HEK293 (cell line): ENCODE measurements around the gene ESPNL.

Experiments used
- CTCF ChIA-PET: fragments of 350-600 bp; formaldehyde crosslinking; extraction: SDS; loops from one replicate; lab custom pipeline; 2021; ENCODE audit warnings: antibody characterized with exemption; lab: Yijun Ruan, JAX
- POLR2A ChIA-PET: fragments of 300-600 bp; formaldehyde crosslinking; extraction: SDS; loops from one replicate; lab custom pipeline; 2020; ENCODE audit warnings: antibody characterized with exemption, inconsistent platforms; lab: Yijun Ruan, JAX
- H3K27ac ChIP-seq: fragments of 200-500 bp; sonication (Bioruptor generic); 2 replicates; pipeline ENCODE4 v1.5.1; 2014; ENCODE audit warnings: low read depth, low read length, control low read depth, inconsistent platforms; ENCODE audit errors: extremely low read depth
- H3K36me3 ChIP-seq, 2 experiments: fragments of 200-500 bp in 1 of 2; sonication (Bioruptor generic) in 1 of 2; 1 replicate in 1 of 2; 2 replicates in 1 of 2; pipeline ENCODE4 v1.5.1; 2014 to 2017; ENCODE audit warnings: inconsistent platforms in 2 of 2, low read length in 2 of 2; ENCODE audit not compliant: control insufficient read depth in 2 of 2, insufficient read depth in 1 of 2
- H3K4me1 ChIP-seq: fragments of 200-500 bp; sonication (Bioruptor generic); 2 replicates; pipeline ENCODE4 v1.5.1; 2014; ENCODE audit warnings: mild to moderate bottlenecking, low read length, inconsistent platforms; ENCODE audit not compliant: control insufficient read depth, insufficient read depth
- H3K4me3 ChIP-seq: 2 replicates; pipeline ENCODE4 v1.5.1; 2011; ENCODE audit warnings: low read depth, mild to moderate bottlenecking, control low read depth, low read length, moderate library complexity
- H3K9me3 ChIP-seq: fragments of 200-500 bp; sonication (Bioruptor generic); 2 replicates; pipeline ENCODE4 v1.5.1; 2014; ENCODE audit warnings: low read depth, low read length, inconsistent platforms; ENCODE audit not compliant: control insufficient read depth, insufficient read depth
- BCL11B ChIP-seq: fragments of 450-650 bp; formaldehyde crosslinking; IDR thresholded peaks from 2 replicates; pipeline ENCODE4 v1.5.1; 2016; ENCODE audit warnings: low read depth, missing biosample characterization, missing genetic modification characterization
- EGR2 ChIP-seq: fragments of 450-650 bp; formaldehyde crosslinking; IDR thresholded peaks from 2 replicates; pipeline ENCODE4 v1.5.1; 2016; ENCODE audit warnings: low read depth, missing biosample characterization, missing genetic modification characterization
- GLI4 ChIP-seq: fragments of 450-650 bp; formaldehyde crosslinking; IDR thresholded peaks from 2 replicates; pipeline ENCODE4 v1.5.1; 2016; ENCODE audit warnings: missing biosample characterization, missing genetic modification characterization
- GLIS1 ChIP-seq: fragments of 450-650 bp; formaldehyde crosslinking; IDR thresholded peaks from 2 replicates; pipeline ENCODE4 v1.5.1; 2016; ENCODE audit warnings: missing biosample characterization, missing genetic modification characterization
- HOXA7 ChIP-seq: sonication (generic); formaldehyde crosslinking; IDR thresholded peaks from 2 replicates; pipeline ENCODE4 v1.8.1; 2022; ENCODE audit warnings: missing genetic modification reagents, borderline replicate concordance
- KLF16 ChIP-seq: fragments of 450-650 bp; formaldehyde crosslinking; IDR thresholded peaks from 2 replicates; pipeline ENCODE4 v1.5.1; 2017; ENCODE audit warnings: missing biosample characterization, missing genetic modification characterization
- SCRT1 ChIP-seq: fragments of 450-650 bp; formaldehyde crosslinking; IDR thresholded peaks from 2 replicates; pipeline ENCODE4 v1.5.1; 2016; ENCODE audit warnings: missing biosample characterization, missing genetic modification characterization, borderline replicate concordance
- SCRT2 ChIP-seq: fragments of 450-650 bp; formaldehyde crosslinking; IDR thresholded peaks from 2 replicates; pipeline ENCODE4 v1.5.1; 2016; ENCODE audit warnings: missing biosample characterization, missing genetic modification characterization
- WT1 ChIP-seq: fragments of 450-650 bp; formaldehyde crosslinking; IDR thresholded peaks from 2 replicates; pipeline ENCODE4 v1.5.1; 2016; ENCODE audit warnings: missing biosample characterization, missing genetic modification characterization
- YY1 ChIP-seq: fragments of 450-650 bp; formaldehyde crosslinking; IDR thresholded peaks from 2 replicates; pipeline ENCODE4 v1.5.1; 2018; ENCODE audit warnings: missing biosample characterization, missing genetic modification characterization
- ZBTB17 ChIP-seq: fragments of 450-650 bp; formaldehyde crosslinking; IDR thresholded peaks from 2 replicates; pipeline ENCODE4 v1.5.1; 2016; ENCODE audit warnings: missing biosample characterization, missing genetic modification characterization
- ZNF155 ChIP-seq: fragments of 450-650 bp; formaldehyde crosslinking; IDR thresholded peaks from 2 replicates; pipeline ENCODE4 v1.5.1; 2016; ENCODE audit warnings: missing biosample characterization, missing genetic modification characterization
- ZNF174 ChIP-seq: fragments of 450-650 bp; formaldehyde crosslinking; IDR thresholded peaks from 2 replicates; pipeline ENCODE4 v1.5.0; 2017; ENCODE audit warnings: missing biosample characterization, mild to moderate bottlenecking, missing genetic modification characterization
- ZNF175 ChIP-seq: fragments of 450-650 bp; formaldehyde crosslinking; IDR thresholded peaks from 2 replicates; pipeline ENCODE4 v1.5.1; 2016; ENCODE audit warnings: missing biosample characterization, missing genetic modification characterization
- ZNF19 ChIP-seq: fragments of 450-650 bp; formaldehyde crosslinking; IDR thresholded peaks from 2 replicates; pipeline ENCODE4; 2016; ENCODE audit warnings: missing biosample characterization, missing genetic modification characterization, low read depth
- ZNF211 ChIP-seq: fragments of 450-650 bp; formaldehyde crosslinking; IDR thresholded peaks from 2 replicates; pipeline ENCODE4 v1.5.1; 2016; ENCODE audit warnings: low read depth, missing biosample characterization, missing genetic modification characterization
- ZNF239 ChIP-seq: fragments of 450-650 bp; formaldehyde crosslinking; IDR thresholded peaks from 2 replicates; pipeline ENCODE4 v1.5.1; 2016; ENCODE audit warnings: missing biosample characterization, missing genetic modification characterization
- ZNF24 ChIP-seq: fragments of 450-650 bp; formaldehyde crosslinking; IDR thresholded peaks from 2 replicates; pipeline ENCODE4 v1.5.1; 2016; ENCODE audit warnings: missing biosample characterization, missing genetic modification characterization
- ZNF324 ChIP-seq: fragments of 450-650 bp; formaldehyde crosslinking; IDR thresholded peaks from 2 replicates; pipeline ENCODE4 v1.5.1; 2016; ENCODE audit warnings: missing biosample characterization, missing genetic modification characterization
- ZNF335 ChIP-seq: fragments of 450-650 bp; formaldehyde crosslinking; conservative IDR thresholded peaks from 2 replicates; pipeline ENCODE4 v1.5.1; 2016; ENCODE audit warnings: missing biosample characterization, missing genetic modification characterization
- ZNF366 ChIP-seq: fragments of 450-650 bp; formaldehyde crosslinking; conservative IDR thresholded peaks from 2 replicates; pipeline ENCODE4 v1.5.1; 2016; ENCODE audit warnings: missing biosample characterization, missing genetic modification characterization
- ZNF473 ChIP-seq: fragments of 450-650 bp; formaldehyde crosslinking; IDR thresholded peaks from 2 replicates; pipeline ENCODE4 v1.5.1; 2017; ENCODE audit warnings: missing biosample characterization, missing genetic modification characterization
- ZNF530 ChIP-seq: fragments of 450-650 bp; formaldehyde crosslinking; IDR thresholded peaks from 2 replicates; pipeline ENCODE4 v1.5.1; 2016; ENCODE audit warnings: low read depth, missing biosample characterization, missing genetic modification characterization
- ZNF561 ChIP-seq: fragments of 450-650 bp; IDR thresholded peaks from 2 replicates; pipeline ENCODE4 v1.5.1; 2018; ENCODE audit warnings: missing biosample characterization, missing genetic modification characterization, borderline replicate concordance
- ZNF626 ChIP-seq: fragments of 450-650 bp; sonication (Bioruptor Pico); formaldehyde crosslinking; IDR thresholded peaks from 2 replicates; pipeline ENCODE4 v1.5.1; 2018; ENCODE audit warnings: missing biosample characterization, missing genetic modification characterization, inconsistent platforms
- ZNF629 ChIP-seq: fragments of 450-650 bp; formaldehyde crosslinking; IDR thresholded peaks from 2 replicates; pipeline ENCODE4 v1.5.1; 2017; ENCODE audit warnings: missing biosample characterization, missing genetic modification characterization
- ZNF747 ChIP-seq: fragments of 450-650 bp; formaldehyde crosslinking; IDR thresholded peaks from 2 replicates; pipeline ENCODE4 v1.5.1; 2016; ENCODE audit warnings: missing biosample characterization, missing genetic modification characterization
- ZNF837 ChIP-seq: fragments of 450-650 bp; formaldehyde crosslinking; IDR thresholded peaks from 2 replicates; pipeline ENCODE4 v1.5.1; 2016; ENCODE audit warnings: missing biosample characterization, missing genetic modification characterization
- TF ChIP-seq, protein P1 (sequence below): fragments of 450-650 bp; formaldehyde crosslinking; IDR thresholded peaks from 2 replicates; pipeline ENCODE4 v1.5.1; 2017; ENCODE audit warnings: missing biosample characterization, missing genetic modification characterization
- TF ChIP-seq, protein P2 (sequence below): fragments of 450-650 bp; formaldehyde crosslinking; IDR thresholded peaks from 2 replicates; pipeline ENCODE4 v1.5.1; 2017; ENCODE audit warnings: missing biosample characterization, missing genetic modification characterization
- TF ChIP-seq, protein P3 (sequence below): fragments of 450-650 bp; formaldehyde crosslinking; IDR thresholded peaks from 2 replicates; pipeline ENCODE4 v1.5.1; 2016; ENCODE audit warnings: missing biosample characterization, missing genetic modification characterization
- TF ChIP-seq, protein P4 (sequence below): fragments of 450-650 bp; formaldehyde crosslinking; IDR thresholded peaks from 2 replicates; pipeline ENCODE4 v1.5.1; 2016; ENCODE audit warnings: missing biosample characterization, missing genetic modification characterization

Gene ESPNL

DNA sequence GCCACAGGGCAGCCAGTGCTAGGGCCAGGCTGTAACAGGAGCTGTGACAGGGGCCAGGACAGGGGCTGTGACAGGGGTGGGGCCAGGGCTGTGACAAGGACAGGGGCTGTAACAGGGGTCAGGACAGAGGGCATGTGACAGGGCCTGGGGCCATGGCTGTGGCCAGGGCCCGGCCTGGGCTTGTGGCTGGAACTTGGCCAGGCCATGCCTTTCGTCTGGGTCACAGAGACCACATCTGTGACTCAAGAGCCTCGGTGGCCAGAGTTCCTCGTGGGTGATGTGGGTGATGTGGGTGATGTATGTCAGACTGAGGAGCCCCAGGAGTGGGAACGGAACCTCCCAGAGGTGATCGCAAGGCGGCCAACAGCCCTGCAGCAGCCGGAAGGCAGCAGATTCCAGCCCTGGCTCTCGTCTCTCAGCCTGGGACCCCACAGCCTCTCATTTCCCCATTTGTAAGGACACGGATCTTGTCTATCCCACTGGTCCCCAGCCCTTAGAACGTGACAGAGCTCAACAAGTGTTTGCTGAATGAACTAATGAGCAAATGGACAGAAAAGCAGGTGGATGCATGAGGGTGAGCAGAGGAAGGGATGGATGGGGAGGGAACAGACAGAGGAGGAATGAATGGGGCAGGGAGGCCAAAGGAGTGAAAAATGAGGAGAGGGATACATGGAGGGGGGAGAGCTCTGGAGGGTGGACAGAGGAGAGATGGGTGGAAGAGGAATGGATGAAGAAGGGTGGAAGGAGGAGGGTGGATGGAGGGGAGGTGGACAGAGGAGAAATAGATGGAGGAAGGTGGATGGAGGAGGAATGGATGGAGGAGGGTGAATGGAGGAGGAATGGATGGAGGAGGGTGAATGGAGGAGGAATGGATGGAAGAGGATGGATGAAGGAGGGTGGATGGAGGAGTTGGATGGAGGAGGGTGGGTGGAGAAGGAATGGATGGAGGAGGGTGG is 17.3 kb downstream of the ESPNL start:
- no peaks in the 10 kb centered on the region for H3K36me3 ChIP-seq
- H3K27ac ChIP-seq: no peak overlapping the region
- CTCF ChIA-PET: interaction anchor here (0.6 kb wide), 1 partner anchor 31 kb away, joined by 8 read pairs; no protein-coding TSS in a partner anchor
- H3K4me1 ChIP-seq: no peaks in the 10 kb centered on the region
- H3K4me3 ChIP-seq: no peak overlapping the region
- no peaks in the 10 kb centered on the region for H3K9me3 ChIP-seq
- POLR2A ChIA-PET: interaction anchor here (0.5 kb wide), 1 partner anchor 80 kb away, joined by 3 read pairs; no protein-coding TSS in a partner anchor
- TF ChIP-seq HOXA7 (CRISPR knock-in tag) (no peak), ZNF174 (tag by site-specific recombination) (no peak), ZNF335 (tag by site-specific recombination) (no peak), WT1 (no peak), GLIS1 (tag by site-specific recombination) (no peak), ZBTB17 (tag by site-specific recombination) (peak; percentile 82), ZNF747 (tag by site-specific recombination) (no peak), ZNF626 (no peak), BCL11B (tag by site-specific recombination) (no peak), ZNF561 (tag by site-specific recombination) (no peak), GLI4 (tag by site-specific recombination) (no peak), ZNF155 (tag by site-specific recombination) (no peak), ZNF211 (tag by site-specific recombination) (no peak), ZNF175 (tag by site-specific recombination) (no peak), EGR2 (tag by site-specific recombination) (0 out of 2 replicates have a peak, but pooled peaks have one; percentile 37), ZNF629 (tag by site-specific recombination) (no peak), ZNF530 (tag by site-specific recombination) (no peak), KLF16 (tag by site-specific recombination) (no peak), ZNF239 (tag by site-specific recombination) (no peak), ZNF24 (no peak), SCRT2 (tag by site-specific recombination) (peak; percentile 70), YY1 (tag by site-specific recombination) (no peak), ZNF473 (no peak), ZNF324 (no peak), ZNF837 (tag by site-specific recombination) (no peak), ZNF366 (tag by site-specific recombination) (peak; percentile 79), ZNF19 (tag by site-specific recombination) (no peak), SCRT1 (tag by site-specific recombination) (peak; percentile 52; the same call in 1 of the 2 replicates)
- TF ChIP-seq, protein P1, sequence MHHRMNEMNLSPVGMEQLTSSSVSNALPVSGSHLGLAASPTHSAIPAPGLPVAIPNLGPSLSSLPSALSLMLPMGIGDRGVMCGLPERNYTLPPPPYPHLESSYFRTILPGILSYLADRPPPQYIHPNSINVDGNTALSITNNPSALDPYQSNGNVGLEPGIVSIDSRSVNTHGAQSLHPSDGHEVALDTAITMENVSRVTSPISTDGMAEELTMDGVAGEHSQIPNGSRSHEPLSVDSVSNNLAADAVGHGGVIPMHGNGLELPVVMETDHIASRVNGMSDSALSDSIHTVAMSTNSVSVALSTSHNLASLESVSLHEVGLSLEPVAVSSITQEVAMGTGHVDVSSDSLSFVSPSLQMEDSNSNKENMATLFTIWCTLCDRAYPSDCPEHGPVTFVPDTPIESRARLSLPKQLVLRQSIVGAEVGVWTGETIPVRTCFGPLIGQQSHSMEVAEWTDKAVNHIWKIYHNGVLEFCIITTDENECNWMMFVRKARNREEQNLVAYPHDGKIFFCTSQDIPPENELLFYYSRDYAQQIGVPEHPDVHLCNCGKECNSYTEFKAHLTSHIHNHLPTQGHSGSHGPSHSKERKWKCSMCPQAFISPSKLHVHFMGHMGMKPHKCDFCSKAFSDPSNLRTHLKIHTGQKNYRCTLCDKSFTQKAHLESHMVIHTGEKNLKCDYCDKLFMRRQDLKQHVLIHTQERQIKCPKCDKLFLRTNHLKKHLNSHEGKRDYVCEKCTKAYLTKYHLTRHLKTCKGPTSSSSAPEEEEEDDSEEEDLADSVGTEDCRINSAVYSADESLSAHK (tag by site-specific recombination): no peak
- TF ChIP-seq, protein P2, sequence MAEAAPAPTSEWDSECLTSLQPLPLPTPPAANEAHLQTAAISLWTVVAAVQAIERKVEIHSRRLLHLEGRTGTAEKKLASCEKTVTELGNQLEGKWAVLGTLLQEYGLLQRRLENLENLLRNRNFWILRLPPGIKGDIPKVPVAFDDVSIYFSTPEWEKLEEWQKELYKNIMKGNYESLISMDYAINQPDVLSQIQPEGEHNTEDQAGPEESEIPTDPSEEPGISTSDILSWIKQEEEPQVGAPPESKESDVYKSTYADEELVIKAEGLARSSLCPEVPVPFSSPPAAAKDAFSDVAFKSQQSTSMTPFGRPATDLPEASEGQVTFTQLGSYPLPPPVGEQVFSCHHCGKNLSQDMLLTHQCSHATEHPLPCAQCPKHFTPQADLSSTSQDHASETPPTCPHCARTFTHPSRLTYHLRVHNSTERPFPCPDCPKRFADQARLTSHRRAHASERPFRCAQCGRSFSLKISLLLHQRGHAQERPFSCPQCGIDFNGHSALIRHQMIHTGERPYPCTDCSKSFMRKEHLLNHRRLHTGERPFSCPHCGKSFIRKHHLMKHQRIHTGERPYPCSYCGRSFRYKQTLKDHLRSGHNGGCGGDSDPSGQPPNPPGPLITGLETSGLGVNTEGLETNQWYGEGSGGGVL (tag by site-specific recombination): no peak
- TF ChIP-seq, protein P3, sequence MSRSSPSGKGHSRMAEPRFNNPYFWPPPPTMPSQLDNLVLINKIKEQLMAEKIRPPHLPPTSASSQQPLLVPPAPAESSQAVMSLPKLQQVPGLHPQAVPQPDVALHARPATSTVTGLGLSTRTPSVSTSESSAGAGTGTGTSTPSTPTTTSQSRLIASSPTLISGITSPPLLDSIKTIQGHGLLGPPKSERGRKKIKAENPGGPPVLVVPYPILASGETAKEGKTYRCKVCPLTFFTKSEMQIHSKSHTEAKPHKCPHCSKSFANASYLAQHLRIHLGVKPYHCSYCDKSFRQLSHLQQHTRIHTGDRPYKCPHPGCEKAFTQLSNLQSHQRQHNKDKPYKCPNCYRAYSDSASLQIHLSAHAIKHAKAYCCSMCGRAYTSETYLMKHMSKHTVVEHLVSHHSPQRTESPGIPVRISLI (tag by site-specific recombination): no peak
- TF ChIP-seq, protein P4, sequence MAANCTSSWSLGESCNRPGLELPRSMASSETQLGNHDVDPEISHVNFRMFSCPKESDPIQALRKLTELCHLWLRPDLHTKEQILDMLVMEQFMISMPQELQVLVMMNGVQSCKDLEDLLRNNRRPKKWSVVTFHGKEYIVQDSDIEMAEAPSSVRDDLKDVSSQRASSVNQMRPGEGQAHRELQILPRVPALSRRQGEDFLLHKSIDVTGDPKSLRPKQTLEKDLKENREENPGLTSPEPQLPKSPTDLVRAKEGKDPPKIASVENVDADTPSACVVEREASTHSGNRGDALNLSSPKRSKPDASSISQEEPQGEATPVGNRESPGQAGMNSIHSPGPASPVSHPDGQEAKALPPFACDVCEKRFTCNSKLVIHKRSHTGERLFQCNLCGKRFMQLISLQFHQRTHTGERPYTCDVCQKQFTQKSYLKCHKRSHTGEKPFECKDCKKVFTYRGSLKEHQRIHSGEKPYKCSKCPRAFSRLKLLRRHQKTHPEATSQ (tag by site-specific recombination): no peak
